22Rv1 (cell line): ENCODE measurements around the gene DEDD2.

Experiments
- CTCF ChIP-seq: fragments of 450-650 bp; IDR thresholded peaks from 2 replicates; pipeline ENCODE4 v1.5.1; 2017; ENCODE audit warnings: mild to moderate bottlenecking
- ZFX ChIP-seq: fragments of 450-650 bp; IDR thresholded peaks from 2 replicates; pipeline ENCODE4 v1.6.1; 2017; ENCODE audit warnings: antibody characterized with exemption, borderline replicate concordance

GRCh38 chr19:42239544-42240220 lies 22.2 kb upstream of the DEDD2 start:
- TF ChIP-seq CTCF (no peak), ZFX (no peak)
